ENCODE results near the gene SLX1B. TPM values are rescaled to one million over a fixed set of nuclear protein-coding genes. Genes with fewer than 3 reads are reported as not detected.
"Not testable (repeated sequence)": the region's sequence is repeated elsewhere in the genome, so short reads cannot be mapped to it uniquely, and the experiment has no call there.

Gene SLX1B
- 41.9 and 71.1 TPM in 2 replicates for total RNA-seq (2014; rRNA removed; shearing (Covaris generic); ENCODE audit: low replicate concordance)

DNA sequence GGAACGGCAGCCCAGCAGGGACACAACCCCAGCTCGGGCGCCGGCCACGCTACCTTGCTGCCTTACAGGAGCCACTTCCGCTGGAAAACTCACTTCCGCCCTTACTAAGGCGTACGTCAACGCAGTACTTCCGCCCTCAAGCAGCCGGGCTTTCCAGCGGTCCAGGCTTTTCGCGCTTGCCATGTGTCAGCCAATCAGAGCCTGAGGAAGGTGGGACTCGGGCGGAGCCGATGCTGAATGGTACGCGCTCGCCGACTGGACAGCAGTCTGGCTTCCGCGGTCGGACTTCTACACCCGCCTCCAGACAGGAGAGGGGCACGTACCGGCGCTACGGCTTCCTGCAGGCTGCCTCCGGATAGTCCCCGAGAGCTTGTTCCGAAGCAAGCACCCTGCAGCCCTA, at the start of gene SLX1B, which contains the start of gene BOLA2:
TSS of gene SLX1B (plus strand) at position 265 of the 400 bp plus-strand sequence.
TSS of gene BOLA2 (minus strand) at position 83 of the 400 bp plus-strand sequence. CDS start 98 bp downstream, outside the sequence.
- H3K9me3 ChIP-seq, DNase-seq, H3K27me3 ChIP-seq, H3K4me3 ChIP-seq, H3K36me3 ChIP-seq: not testable (repeated sequence)

DNA sequence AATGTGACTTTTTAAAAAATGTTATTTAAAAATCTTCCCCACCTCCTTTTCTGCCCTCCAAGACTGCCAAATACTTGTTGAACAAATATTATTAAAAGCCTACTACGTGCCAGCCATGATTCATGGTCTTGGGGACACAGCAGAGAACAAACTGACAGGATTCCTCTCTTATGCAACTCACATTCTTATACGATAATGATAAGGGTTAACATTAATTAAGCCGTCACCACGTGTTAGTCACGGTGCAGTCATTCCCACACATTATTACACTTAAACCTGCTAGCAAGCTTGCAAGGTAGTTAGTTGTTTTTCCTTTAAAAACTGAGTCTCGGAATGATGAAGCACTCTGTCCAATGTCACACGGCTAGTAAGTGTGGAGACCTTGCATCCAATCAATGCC, 49.1 kb upstream of the SLX1B start:
- H3K4me3 ChIP-seq, H3K36me3 ChIP-seq, H3K27me3 ChIP-seq, H3K9me3 ChIP-seq: not testable (repeated sequence)
- DNase-seq: peak; percentile 32

DNA sequence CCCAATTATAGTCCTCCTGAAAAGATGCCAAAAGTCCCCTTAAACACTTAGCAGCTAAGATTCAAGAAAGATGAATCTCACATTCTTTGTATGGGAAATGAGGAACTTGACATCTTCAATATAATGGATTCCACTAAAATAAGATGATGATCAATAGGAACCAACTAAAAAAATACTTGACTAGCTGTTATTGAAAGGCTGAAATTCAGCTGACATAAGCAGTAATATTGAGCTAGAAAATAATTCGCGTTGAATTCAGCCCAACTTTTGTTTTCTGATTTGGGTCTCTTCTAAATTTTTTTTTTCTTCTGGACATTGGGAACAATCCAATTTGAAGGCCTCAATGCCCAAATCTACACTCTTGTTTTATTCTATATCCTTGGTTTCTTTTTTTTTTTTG, 30.7 kb upstream of the SLX1B start:
- not testable (repeated sequence) for H3K4me3 ChIP-seq, H3K27me3 ChIP-seq, H3K36me3 ChIP-seq, H3K9me3 ChIP-seq, DNase-seq

DNA sequence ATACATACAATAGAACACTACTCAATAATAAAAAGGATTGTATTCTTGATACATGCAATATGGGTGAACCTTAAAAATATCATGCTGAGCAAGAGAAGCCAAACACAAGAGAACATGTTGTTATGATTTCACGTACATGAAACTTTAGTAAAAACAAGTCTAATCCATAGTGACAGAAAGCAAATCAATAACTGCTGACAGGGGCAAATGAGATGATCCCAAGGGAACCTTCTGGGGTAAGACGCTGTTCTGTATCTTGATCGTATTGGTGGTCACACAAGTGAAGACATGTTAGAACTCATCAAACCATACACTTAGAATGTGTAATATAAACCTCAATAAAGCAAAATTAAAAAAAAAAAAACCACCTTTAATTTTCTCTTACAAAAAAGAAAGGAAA, 28.9 kb upstream of the SLX1B start:
- H3K36me3 ChIP-seq, H3K9me3 ChIP-seq, H3K27me3 ChIP-seq, DNase-seq, H3K4me3 ChIP-seq: not testable (repeated sequence)

DNA sequence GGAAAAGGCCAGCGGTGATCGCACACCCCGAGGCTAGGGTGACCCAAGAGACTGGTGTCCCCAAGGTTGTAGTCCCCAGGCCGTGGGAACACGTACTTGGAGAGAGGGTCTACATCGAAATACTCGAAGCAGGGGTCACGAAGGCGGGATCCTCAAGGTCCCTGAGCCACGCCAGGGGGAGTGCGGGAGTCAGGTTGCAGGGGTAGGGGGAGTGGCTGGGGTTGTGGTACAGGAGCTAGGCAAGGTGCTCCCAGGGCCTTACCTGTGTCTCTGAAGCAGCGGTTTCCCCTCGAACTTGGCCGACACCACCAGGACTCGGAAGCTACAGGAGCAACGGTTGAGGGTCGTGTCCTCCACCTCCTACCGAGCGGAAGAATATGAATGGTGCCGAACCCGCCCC, 579 bp upstream of the SLX1B start:
- not testable (repeated sequence) for DNase-seq

DNA sequence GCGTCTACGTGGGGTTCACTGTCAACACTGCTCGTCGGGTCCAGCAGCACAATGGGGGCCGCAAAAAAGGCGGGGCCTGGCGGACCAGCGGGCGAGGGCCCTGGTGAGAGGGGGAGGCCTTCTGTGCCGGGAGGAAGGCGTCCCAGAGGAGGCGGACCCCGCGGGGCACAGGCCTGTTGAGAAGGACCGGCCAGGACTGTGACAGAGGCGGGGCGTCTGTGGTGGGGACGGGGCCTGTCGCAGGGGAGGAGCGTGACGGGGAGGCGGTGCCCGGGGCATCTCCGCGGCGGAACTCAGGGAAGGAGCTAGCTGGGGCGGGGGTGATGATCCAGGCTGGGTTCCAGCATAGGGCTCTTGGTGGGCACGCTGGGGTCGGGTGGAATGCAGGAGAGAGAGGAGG, 495 bp downstream of the SLX1B start:
- not testable (repeated sequence) for DNase-seq, H3K36me3 ChIP-seq, H3K9me3 ChIP-seq, H3K27me3 ChIP-seq, H3K4me3 ChIP-seq

More for the DNA sequence above, 579 bp upstream of the SLX1B start:
- H3K27me3 ChIP-seq, H3K4me3 ChIP-seq, H3K9me3 ChIP-seq, H3K36me3 ChIP-seq: not testable (repeated sequence)

DNA sequence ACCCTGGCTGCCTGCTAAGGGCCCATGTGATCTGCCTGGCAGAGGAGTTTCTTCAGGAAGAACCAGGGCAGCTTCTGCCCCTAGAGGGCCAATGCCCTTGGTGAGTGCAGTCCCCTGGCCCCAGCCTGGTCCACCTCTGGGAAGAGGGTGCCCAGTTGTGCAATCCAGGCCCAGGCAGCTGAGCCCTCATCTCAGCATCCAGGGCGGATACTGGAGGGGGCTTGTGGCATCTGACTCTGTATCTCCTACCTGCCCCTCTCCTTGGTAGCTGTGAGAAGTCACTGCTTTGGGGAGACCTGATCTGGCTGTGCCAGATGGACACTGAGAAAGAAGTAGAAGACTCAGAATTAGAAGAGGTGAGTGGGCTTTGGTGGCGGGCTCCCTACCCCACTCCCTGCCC, 3.3 kb downstream of the SLX1B start:
- H3K9me3 ChIP-seq, H3K36me3 ChIP-seq, DNase-seq, H3K27me3 ChIP-seq, H3K4me3 ChIP-seq: not testable (repeated sequence)

DNA sequence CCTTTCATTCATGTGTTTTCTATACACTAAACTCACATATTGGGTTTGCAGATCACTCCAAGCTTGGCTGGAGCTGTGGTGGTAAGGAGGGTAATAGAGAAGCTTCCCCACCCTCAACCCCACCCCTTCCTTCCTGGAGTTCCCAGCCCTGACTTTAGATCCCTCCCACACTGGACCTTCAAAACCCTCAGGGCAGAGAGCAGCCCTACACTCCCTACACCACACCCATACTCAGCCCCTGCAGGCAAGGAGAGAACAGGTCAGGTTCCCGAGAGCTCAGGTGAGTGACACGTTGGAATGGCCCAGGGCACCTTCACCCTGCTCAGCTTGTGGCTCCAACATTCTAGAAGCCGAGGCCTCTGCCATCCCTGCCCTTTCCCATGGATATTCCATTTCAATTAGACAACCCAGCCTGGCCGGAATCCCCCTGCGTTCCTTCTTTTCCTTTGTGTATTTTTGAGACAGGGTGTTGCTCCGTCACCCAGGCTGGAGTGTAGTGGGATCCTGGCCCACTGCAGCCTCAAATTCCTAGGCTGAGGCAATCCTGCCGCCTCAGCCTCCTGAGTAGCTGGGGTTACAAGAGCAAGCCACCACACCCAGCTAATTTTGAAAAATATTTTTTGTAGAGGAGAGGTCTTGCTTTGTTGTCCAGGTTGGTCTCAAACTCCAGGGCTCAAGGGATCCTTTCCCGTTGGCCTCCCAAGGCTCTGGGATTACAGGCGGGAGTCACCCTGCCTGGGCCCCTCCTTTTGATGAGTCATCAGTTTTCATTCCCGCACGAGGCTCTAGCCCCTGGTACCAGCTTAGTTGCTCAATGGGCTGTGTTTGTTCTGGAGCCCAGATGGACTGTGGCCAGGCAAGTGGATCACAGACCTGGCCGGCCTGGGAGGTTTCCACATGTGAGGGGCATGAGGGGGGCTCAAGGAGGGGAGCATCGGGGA, 5.6 kb downstream of the SLX1B start, which contains the start of gene SULT1A4:
TSS of gene SULT1A4 (plus strand) at position 208 of the 941 bp plus-strand sequence. CDS start 1,473 bp downstream, outside the sequence.
- H3K4me3 ChIP-seq, H3K27me3 ChIP-seq, DNase-seq, H3K36me3 ChIP-seq, H3K9me3 ChIP-seq: not testable (repeated sequence)

DNA sequence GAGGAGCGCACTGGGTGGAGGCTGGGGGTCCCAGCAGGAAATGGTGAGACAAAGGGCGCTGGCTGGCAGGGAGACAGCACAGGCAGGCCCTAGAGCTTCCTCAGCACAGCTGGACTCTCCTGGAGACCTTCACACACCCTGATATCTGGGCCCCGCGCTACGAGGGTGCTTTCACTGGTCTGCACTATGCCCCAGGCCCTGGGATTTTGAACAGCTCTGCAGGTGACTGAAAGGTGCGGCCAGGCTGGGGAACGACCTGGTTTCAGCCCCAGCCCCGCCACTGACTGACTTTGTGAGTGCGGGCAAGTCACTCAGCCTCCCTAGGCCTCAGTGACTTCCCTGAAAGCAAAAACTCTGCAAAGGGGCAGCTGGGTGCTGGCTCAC, 6.3 kb downstream of the SLX1B start:
- H3K4me3 ChIP-seq, H3K27me3 ChIP-seq, H3K9me3 ChIP-seq, DNase-seq, H3K36me3 ChIP-seq: not testable (repeated sequence)

DNA sequence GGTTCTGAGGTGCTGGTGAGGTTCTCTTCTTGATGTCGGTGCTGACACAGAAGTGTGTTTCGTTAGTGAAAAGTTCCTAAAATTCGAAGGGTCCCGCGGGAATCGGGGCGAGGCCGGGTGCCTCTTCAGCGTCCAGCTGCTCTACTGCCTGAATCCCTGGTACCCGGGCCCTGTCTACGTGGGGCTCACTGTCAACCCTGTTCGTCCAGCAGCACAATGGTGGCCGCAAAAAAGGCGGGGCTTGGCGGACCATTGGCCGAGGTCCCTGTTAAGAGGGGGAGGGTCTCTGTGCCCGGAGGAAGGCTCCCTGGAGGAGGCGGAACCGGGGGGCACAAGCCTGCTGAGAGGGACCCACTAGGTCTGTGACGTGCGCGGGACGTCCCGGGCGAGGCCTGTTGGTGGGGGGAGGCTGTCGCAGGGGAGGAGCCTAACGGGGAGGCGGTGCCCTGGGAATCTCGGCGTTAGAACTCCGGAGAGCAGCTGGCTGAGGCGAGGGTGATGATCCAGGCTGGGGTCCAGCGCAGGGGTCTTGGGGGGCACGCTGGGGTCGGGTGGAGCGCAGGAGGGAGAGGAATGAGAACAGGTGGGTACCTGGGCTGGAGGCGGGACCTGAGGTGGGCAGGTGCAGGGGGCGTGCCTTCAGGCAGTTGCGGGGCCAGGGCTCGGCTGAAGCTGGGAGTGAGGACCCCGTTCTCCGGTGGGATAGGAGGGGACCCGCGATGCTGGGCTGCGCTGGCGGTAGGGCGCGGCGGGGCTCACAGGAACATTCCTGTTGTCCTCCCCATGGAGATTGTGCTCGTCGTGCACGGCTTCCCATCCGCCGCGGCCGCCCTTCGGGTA, 11.9 kb downstream of the SLX1B start:
- not testable (repeated sequence) for H3K27me3 ChIP-seq, H3K36me3 ChIP-seq, DNase-seq, H3K4me3 ChIP-seq, H3K9me3 ChIP-seq

DNA sequence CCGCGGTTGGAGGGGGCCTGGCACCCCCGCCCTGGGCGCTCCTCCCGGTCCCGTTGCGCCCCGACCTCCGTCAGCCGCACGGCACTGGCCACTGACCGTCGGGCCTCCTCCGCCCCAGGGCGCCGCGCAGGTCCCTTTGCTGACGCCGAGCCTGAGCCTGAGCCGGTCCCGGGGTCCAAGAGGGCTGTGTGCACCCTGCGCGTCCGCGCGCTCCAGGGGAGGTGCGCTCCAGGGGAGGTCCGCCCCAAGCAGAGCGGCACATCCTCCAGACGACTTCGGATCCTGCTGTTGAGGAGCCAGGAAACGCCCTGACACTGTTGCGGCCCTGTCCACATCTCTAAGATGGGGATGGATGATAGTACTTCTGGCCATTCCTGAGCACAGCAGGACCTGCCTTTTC, 12.6 kb downstream of the SLX1B start:
- not testable (repeated sequence) for H3K9me3 ChIP-seq, DNase-seq, H3K27me3 ChIP-seq

DNA sequence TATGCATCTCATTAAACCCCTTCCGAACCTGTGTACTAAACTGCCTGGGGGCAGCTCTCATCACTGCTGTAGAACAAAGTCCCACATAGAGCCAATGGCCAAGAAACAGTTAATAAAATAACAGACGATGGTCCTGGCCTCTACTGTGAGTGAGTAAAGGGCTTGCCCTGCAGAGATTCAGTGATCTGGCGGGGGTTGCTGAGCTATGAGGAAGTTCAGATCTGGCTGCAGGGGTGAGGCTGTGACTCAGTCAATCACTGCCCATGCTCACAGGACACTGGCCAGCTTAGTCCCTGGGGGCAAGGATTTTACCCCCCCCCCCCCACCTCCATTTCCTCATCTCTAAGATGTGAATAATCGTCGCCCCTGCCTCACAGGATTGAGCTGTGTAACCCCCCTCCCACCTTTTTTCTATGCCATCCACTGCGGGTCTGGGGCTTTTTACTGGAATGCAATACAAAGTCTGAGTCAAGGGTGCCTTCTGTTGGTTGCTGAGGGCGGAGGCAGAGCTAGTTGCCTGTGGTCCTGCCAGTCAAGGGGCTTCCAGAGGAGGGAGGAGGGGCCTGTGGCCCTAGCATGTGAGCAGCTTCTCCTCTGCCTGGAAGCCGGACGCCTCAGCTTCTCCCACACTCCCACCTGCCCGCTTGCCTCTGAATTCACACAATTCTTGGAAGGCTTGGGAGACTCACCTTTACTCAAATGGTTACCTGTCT, 13.5 kb downstream of the SLX1B start:
- DNase-seq, H3K4me3 ChIP-seq, H3K9me3 ChIP-seq, H3K36me3 ChIP-seq, H3K27me3 ChIP-seq: not testable (repeated sequence)

More for the DNA sequence above, 12.6 kb downstream of the SLX1B start:
- not testable (repeated sequence) for H3K36me3 ChIP-seq, H3K4me3 ChIP-seq

DNA sequence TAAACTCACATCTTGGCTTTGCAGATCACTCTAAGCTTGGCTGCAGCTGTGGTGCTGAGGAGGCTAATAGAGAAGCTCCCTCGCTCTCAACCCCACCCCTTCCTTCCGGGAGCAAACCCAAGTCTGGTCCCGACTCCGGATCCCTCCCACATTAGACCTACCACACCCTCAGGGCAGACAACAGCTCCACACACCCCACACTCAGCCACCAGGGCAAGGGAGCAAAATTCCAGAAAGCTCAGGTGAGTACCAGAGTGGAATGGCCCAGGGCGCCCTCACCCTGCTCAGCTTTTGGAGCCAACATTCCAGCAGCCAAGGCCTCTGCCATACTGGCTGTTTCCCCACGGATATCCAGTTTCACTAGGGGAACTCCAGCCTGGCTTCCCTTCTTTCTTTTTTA, 15.3 kb downstream of the SLX1B start:
- H3K27me3 ChIP-seq, H3K9me3 ChIP-seq, H3K4me3 ChIP-seq, H3K36me3 ChIP-seq: not testable (repeated sequence)
- DNase-seq: peak; percentile 95

DNA sequence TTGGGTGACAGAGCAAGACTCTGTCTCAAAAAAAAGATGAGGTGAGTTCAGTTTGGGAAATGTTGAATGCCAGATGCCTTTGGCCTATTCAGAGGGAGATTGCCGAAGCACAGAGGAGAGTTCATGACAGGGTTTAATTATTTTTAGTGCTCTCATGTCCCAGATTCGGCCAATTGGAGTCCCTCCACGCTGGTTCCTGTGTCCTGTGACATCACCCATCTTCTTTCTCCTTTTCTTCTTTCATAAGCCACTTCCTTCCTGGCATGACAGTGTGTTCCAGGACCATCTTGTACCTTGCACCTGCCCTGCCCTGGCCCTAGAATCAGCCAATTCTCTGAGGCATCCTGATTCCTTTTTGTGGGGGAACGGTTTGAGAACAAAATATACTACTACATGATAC, 17.7 kb downstream of the SLX1B start:
- not testable (repeated sequence) for H3K27me3 ChIP-seq, DNase-seq, H3K36me3 ChIP-seq, H3K4me3 ChIP-seq, H3K9me3 ChIP-seq

DNA sequence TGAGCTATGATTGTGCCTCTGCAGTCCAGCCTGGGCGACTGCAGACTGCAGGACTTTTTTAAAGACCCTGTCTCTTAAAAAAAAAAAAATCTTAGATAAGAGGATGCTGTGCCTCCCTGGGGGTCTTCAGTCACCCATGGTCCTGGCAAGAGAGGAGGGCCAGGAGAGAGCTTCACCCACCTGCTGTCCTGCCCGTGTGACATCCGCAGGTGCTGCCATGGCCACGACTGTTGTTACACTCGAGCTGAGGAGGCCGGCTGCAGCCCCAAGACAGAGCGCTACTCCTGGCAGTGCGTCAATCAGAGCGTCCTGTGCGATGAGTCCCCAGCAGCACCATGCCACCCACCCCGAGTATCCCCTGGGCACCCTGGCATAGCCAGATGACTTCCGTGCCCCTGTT, 27.9 kb downstream of the SLX1B start:
- not testable (repeated sequence) for H3K4me3 ChIP-seq
- peak; percentile 6 for DNase-seq

DNA sequence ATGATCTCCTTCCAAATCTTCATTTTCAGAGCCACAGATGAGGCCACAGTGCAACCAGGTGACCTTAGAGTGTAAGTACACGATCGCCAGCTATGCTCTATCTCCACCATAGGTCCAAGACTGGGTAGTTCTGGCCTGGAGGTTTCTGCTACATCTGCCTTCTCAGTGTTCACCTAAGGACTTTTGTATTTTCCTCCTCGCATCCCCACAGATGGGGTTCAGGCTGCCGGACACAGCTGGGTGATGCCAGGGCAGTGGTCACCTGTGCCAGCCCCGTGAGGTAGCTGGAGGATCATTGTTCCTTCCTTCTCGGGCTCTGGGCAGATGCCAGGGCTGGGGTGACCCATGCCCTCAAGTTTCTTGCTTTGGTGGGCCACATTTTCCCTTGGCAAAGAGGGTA, 52.0 kb downstream of the SLX1B start, which contains the start of gene NPIPB12:
TSS of gene NPIPB12 (minus strand) at position 101 of the 400 bp plus-strand sequence.
- not testable (repeated sequence) for H3K9me3 ChIP-seq

More for the DNA sequence above, 27.9 kb downstream of the SLX1B start:
- not testable (repeated sequence) for H3K9me3 ChIP-seq, H3K36me3 ChIP-seq, H3K27me3 ChIP-seq

More for the DNA sequence above, 52.0 kb downstream of the SLX1B start, which contains the start of gene NPIPB12:
- H3K4me3 ChIP-seq, H3K36me3 ChIP-seq, H3K27me3 ChIP-seq, DNase-seq: not testable (repeated sequence)
